Measurements from ENCODE around the gene CACNA1H. TPM values are rescaled to one million over a fixed set of nuclear protein-coding genes. Genes with fewer than 3 reads are reported as not detected.

CACNA1H gene
- total RNA-seq, 4 donors from 2014 or later = 1.8 to 13.6 (median 10.2) TPM

DNA sequence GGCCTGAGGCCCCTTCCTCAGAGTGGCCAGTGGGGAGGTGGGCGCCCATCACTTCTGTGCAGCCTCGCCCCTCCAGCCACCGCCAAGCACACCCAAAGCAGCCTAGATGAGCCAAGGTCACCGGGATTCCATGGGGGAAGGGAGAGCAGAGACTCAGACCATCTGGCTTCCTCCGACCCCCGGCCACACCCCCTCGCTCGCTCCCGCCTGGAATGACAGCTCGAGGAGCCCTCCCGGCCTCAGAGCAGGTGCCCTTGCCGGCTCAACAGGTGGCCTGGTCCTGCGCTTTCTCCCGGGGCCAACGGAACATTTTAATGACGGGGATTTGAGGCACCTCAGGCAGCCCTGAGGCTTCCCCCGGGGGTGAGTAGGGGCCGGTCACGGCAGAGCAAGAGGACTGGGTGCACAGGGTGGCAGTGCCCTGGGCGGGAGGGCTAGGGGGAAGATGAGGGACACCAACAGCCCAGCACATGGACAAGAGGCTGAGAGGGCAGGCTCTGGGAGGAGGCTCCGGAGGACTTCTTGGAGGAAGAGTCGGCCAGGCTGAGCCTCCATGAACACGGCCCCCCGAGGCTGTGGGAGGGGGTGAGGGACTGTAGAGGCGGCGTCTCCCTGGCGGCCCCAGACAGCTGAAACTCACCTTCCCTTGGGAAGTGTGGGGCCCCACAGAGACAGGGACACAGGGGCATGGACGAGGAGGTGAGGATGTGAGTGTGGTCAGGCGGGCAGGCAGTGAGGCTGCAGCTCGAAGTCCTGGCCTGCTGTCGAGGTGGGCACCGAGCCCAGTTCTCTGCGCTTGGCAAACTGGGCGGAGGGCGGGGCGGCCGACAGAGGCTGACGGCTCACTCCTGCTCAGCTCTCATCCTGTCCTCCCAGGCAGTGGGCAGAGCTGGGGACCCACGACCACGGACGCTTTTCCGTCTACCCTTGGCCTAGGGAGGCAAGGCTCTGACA is 44.3 kb upstream of the CACNA1H start:
- ATAC-seq (ENCODE audit: low FRiP score) = peak; percentile 68
- TF ChIP-seq, protein P1, sequence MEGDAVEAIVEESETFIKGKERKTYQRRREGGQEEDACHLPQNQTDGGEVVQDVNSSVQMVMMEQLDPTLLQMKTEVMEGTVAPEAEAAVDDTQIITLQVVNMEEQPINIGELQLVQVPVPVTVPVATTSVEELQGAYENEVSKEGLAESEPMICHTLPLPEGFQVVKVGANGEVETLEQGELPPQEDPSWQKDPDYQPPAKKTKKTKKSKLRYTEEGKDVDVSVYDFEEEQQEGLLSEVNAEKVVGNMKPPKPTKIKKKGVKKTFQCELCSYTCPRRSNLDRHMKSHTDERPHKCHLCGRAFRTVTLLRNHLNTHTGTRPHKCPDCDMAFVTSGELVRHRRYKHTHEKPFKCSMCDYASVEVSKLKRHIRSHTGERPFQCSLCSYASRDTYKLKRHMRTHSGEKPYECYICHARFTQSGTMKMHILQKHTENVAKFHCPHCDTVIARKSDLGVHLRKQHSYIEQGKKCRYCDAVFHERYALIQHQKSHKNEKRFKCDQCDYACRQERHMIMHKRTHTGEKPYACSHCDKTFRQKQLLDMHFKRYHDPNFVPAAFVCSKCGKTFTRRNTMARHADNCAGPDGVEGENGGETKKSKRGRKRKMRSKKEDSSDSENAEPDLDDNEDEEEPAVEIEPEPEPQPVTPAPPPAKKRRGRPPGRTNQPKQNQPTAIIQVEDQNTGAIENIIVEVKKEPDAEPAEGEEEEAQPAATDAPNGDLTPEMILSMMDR (IDR thresholded peaks at IDR 0.05) = no peak
- no peak for DNase-seq (ENCODE audit: low spot score)

DNA sequence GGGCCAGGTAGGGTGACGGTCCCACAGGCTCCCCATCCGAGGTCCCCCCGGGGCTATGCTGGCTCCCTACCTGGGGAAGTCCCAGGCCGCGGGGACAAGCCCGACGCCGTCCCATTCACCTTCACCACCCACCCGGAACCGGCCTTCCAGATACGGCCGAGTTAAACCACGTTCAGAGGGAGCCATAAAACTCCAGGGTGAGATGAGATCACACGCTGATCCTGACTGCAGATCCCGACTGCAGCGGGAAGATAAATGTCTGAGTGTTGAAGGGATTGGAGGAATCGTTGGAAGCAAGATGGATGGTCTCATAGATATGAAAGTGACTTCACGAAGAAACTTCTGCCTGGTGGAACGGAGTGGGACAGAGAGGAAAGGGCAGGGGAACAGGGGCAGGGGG is 43.3 kb upstream of the CACNA1H start:
- no peak for DNase-seq (ENCODE audit: low spot score)
- TF ChIP-seq, protein P1 (IDR thresholded peaks at IDR 0.05) = no peak
- ATAC-seq (ENCODE audit: low FRiP score) = no peak

DNA sequence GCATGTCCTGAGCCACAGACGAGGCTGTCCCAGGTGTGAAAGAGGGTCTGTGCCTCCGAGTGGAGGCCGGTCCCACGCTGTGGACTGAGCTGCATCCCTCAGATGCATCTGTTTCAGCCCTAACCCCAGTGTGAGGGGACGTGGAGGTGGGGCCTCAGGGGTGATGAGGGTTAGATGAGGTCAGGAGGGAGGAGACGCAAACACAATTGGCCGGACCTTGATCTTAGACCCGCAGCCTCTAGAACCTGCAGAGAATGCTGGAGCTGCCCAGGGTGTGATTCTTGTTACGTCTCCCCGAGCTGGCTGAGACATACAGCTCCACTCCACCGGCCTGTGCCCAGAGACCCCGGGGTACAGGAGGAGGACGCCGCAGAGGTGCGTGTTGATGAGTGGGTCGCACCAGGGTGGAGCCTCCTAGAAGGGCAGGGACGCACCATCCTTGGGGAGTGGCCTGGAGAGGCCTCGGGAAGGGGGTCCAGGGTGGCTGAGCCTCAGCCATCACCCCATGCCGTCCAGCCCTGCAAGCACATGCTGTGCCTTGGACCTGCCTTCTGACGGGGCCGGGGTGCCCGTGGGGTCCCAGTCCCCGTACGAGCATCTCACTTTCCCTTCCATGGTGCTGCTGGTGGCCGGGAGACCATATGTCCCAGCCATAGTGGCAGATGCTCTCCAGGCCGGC is 40.3 kb upstream of the CACNA1H start:
- ATAC-seq (ENCODE audit: low FRiP score) = no peak
- DNase-seq (ENCODE audit: low spot score) = no peak
- TF ChIP-seq, protein P1 (IDR thresholded peaks at IDR 0.05) = no peak

DNA sequence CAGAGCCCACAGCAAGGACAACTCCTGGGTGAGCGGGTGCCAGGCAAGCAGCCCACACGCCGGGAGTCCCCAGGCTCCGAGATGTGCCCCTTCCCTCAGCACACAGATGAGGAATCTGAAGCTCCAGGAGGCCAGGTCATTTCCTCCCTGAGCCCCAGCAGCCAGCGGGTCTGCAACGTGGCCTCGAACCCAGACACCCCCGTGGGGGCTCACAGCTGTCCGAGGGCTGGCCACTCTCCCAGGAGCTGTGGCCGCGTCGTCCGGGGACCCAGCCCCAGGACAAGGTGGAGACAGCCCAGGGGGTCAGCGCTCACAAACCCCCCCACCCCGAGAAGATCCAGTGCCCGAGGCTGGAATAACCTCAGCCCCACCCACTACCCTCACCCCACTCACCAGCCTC is 39.4 kb upstream of the CACNA1H start:
- ATAC-seq (ENCODE audit: low FRiP score) (no peak), DNase-seq (ENCODE audit: low spot score) (no peak)
- TF ChIP-seq, protein P1 (IDR thresholded peaks at IDR 0.05) = no peak

DNA sequence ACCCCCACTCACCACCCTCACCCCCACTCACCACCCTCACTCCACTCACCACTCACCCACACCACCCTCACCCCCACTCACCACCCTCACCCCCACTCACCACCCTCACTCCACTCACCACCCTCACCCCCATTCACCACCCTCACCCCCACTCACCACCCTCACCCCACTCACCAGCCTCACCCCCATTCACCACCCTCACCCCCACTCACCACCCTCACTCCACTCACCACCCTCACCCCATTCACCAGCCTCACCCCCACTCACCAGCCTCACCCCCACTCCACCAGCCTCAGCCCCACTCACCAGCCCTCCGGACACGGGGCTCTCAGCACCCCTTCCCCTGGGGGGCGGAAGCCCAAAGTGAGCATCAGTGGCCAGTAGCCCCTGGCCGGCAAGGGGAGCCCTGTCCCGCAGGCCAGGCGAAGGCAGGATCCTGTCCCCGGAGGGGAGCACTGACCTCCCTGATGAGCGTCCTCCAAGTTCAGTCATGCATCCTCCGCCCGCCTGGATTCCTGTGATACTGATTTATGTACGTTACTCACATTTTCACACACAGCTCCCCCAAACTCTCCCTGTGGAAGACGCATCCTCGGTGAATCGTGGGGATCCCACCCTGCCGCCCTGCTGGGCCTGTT is 38.9 kb upstream of the CACNA1H start:
- DNase-seq (ENCODE audit: low spot score) (no peak), ATAC-seq (ENCODE audit: low FRiP score) (no peak)
- TF ChIP-seq, protein P1 (IDR thresholded peaks at IDR 0.05) = no peak

DNA sequence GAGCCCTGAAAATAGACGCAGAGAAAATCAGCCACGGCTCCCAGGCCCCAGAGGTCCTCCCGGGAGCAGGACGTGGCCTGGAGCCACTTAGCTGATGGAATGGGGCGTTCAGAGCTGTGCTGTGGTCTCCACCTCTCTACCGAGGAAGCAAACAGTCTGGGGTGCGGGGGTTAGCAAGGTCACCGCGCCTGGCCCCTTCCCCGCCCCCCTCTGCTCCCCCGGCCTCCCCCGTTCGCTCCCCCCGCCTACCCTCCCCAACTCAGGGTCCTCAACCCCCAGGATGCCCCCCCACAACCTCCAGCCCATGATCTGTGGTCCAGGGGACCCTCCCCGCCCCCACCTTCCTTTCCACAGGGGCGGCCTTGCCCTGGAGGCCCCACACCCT is 36.2 kb upstream of the CACNA1H start:
- TF ChIP-seq, protein P1 (IDR thresholded peaks at IDR 0.05) = no peak
- ATAC-seq (ENCODE audit: low FRiP score) = no peak
- no peak for DNase-seq (ENCODE audit: low spot score)
